Stimulated activated CD4-positive, alpha-beta T cell treated with anti-CD3 and anti-CD28 coated beads, Interleukin-1b, Interleukin-23, amount 100 ng/mL, for 1 hour (primary cell): ENCODE data around the gene GNAS.

Source experiments
- DNase-seq, 2 donors: peaks; one replicate each; pipeline ENCODE4 v3.0.0-alpha.2; 2020; ENCODE audit warnings: low read depth in 2 of 2

GNAS gene

DNA sequence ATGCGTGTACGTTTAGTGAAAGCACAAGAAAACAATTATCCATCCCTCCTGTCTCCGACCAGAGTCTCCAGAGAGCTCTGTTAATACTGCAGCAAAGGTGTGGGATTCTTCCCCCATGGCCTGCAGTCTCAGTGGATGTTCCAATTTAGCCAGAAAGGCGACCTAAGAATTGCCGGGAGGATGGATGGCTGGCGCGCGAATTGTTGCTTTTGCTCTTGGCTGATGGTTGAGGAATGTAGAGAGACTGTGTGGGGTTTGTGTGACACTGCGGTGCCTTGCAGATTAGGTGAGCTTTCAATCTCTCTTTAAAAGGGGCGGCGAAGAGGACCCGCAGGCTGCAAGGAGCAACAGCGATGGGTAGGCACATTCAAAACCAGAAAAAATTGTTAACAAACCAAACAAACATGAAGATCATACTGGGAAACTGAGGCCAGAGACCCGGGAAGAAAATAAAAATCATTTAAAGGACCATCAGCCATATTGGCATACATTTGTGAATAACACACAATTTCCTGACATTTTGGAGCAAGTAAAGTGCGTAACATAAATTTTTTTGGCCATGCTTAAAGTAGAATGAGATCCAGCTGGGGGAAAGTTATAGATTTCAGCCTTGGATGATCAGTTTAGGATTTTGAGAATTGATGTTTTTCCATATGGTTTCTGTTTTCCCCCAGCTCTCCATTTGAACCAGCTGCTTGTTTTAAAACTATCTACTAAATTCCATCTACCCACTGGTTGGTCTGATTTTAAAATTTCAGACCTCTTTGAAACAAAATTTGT, 46.3 kb downstream of the GNAS start:
- no peak for DNase-seq

DNA sequence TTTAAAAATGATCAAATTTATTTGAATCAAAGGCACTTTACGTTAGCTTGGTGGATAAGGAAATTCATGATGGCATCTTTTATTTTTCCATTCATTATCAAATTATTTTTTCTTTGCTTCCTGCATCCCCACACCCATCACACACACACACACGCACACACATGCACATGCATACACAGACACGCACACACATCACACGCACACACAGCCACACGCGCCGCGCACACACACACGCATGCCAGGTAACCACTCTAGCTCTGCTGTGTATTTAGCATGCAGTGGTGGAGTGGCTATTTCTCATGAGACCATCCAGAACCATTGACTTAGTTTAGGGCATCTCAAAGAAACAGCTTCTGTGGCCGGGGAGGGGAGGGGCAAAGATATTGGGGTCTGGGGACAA, 47.0 kb downstream of the GNAS start:
- no peak for DNase-seq

DNA sequence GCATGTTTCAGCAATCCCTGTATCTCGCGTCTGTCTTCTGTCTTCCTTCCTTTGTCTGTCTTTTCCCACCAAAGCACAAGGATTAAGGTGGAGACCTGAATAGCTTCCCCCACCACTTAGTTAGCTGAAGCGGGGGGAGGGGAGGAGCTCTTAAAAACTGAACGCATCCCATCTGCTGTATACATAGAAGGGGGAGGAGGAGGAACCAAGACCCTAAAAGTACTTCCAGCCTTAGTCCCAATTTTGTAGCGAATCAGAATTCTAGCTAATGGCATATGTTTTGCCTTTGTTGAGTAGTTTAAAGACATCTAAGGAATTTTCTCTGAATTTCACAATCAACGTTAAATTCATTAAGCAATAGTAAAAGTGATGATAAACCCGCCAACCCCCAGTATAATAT, 47.9 kb downstream of the GNAS start:
- no peak for DNase-seq

DNA sequence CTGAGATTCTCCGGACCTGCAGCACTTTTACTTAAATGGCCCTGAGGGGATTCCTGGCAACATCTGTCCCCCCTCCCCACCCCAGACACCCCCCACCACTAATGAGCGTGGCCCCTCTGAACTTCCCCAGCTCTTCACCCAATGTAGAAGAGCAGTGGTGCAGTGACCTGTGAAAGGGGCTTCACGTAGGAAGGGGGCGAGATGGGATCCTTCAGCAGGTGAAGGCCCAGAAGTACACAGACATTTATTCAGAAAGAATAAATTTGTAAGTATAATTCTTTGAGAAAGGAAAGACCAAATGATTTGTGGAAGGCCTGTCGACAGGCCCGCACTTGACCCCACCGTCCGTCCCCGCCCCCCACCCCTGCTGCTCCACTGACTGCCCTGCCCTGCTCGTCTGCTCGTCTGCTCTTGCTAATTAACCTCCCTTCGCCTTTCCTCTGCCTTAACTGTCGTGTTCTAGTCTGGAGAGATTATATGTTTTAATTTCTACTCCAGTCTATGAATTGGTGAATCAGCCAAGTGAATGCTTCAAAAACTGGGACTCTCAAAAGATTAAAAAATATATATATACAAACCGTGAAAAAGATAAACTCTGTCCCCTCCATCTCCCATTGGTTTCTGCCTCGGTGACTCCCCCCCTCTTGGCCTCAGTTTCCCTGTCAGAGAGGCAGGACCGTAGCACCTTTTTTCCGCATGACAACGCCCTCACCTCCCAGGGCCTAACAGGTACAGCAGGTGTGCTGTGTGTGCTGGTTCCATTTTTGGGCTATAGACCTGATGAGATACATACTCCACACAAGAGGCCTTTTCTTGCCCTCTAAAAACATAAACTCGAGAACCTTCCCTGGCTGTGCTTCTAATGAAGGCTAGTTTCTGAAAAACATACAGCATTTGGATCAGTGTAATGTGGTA, 49.2 kb downstream of the GNAS start:
- DNase-seq = no peak

DNA sequence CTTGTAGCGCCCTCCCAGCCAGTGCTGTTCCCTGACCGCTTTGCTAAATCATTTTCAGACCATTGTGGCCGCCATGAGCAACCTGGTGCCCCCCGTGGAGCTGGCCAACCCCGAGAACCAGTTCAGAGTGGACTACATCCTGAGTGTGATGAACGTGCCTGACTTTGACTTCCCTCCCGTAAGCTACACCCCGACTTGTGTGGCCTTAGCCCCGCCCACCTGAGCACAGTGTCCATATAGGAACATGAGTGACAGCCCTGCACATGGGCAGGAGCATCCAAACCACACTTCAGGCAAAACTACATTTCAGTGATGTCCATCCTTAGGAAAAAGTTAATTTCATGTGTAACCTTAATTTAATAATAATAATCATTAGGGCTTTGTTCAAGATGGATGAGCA, 51.1 kb downstream of the GNAS start:
- no peak for DNase-seq

DNA sequence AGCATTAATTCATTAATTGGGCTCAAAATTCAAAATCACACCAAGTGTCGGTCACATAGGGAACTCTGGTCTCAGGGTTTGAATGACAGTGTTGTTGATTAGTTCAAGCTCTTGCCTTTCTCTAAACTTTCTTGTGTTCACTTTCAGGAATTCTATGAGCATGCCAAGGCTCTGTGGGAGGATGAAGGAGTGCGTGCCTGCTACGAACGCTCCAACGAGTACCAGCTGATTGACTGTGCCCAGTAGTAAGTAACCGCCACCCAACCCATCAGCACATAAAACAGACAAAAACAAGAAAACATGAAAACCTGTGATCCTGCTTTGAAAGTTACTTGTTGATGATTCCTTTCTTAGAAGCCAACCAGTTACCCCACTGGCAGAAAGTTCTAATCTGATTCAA, 52.7 kb downstream of the GNAS start:
- DNase-seq = no peak

DNA sequence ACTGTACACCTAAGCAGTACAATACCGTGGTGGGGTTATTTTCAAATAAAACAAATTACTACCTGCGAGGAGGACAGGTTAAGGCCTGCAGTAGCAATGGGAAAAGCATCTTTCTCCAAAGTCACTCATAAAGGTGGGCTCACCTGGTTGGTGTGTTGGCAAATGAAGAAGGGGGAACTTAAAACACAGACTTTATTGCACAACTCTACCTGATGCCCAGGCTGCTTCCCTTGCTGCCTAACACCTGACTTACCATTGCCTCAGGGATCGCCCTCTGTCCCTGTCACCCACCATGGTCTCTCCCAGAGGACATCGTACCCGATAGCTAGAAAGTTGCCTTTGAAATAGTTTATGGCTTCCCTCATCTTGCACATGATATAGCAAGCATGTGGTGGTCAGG, 53.6 kb downstream of the GNAS start:
- no peak for DNase-seq

DNA sequence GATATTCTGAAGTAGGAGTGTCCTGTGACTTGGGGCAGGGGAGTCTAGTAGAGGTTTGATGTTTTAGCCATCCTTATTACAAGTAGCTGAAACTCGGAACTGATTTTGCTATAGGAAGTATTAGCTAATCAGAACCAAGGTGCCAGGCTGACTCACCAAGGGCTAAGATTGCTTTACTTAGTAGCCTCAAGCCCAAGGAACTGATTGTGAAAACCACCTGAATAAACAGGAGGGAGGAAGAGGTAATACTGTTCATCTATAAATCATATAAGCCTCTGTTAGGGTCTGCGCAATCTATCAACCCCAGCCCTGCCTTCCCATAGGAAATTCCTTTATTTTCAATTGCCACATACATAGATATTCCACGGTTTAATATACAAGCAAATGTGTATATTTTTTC, 54.4 kb downstream of the GNAS start:
- no peak for DNase-seq

DNA sequence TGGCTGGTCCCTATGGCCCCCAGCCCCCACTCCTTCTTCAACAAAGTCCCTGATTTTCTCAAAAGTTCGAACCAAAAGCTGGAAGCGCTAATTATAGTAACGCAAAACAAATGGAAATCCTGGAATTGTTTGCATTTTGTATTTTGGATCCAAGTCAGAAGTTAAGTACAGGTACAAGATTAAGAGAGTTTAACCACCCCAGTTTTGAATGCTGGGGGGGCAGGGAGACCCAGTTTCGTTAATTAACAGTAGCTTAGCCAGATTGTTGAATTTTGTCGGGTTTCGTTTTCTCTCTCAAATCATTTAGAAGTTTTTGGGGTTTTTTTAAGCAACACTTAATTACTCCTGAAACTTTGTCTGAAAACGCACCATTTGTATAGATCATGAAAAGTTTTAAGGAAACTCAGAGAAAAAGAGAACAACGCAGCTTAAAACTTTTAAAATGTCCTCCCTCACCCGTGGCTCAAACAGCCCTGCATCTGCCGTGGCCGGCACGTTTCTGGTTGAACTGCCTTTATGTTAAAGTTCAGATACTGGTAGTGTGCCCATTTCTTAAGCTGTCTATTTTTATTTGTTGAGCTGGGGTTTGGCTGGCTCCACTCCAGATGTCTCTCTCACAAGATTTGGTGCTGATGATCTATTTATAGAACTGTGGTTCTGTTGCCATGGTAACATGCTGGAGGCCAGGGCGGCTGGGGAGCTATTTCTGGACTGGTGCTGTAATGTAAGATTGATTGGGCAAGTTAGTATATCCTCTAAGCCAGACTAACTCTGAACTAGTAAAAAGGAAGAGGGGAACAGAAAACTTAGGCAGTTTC, 55.0 kb downstream of the GNAS start:
- DNase-seq = no peak

DNA sequence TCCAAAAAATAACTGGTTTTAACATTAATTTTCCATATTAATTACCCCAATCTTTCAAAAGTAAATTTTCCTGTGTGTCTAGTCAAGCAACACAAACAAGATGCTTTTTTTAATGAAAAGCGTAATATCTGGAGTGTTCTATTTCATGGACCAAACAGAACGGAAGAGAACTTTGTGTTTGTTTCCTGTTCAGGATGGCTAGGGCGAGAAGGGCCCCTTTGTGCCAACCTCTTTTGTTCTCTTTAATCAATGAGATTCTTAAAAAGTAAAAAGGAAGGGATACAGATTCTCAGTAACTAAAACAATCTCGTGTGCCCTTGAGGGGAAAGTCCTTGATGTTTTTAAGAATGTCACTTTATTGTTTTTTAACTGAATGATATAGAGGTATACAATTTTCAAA, 55.7 kb downstream of the GNAS start:
- no peak for DNase-seq

DNA sequence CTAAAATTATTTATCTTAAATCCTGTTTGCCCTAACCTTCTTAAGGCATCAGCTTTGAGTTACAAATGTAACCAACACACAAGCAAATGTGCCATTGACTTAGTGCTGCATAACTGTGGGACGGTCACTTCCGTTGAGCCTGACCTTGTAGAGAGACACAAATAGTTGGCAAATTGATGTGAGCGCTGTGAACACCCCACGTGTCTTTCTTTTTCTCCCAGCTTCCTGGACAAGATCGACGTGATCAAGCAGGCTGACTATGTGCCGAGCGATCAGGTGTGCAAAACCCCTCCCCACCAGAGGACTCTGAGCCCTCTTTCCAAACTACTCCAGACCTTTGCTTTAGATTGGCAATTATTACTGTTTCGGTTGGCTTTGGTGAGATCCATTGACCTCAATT, 56.4 kb downstream of the GNAS start:
- DNase-seq = no peak

DNA sequence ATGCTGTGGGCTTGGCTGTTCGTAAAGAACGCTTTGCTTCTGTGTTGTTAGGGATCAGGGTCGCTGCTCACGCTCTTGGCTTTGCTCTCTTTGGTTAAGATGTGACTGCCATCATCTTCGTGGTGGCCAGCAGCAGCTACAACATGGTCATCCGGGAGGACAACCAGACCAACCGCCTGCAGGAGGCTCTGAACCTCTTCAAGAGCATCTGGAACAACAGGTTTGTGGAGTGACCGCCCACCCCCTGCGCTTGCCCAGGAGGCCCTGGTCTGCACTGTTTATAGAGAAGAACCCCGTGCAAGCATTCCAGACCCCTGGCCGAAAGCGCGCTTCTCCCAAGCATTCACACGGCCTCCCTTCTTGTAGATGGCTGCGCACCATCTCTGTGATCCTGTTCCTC, 57.1 kb downstream of the GNAS start:
- DNase-seq = no peak

DNA sequence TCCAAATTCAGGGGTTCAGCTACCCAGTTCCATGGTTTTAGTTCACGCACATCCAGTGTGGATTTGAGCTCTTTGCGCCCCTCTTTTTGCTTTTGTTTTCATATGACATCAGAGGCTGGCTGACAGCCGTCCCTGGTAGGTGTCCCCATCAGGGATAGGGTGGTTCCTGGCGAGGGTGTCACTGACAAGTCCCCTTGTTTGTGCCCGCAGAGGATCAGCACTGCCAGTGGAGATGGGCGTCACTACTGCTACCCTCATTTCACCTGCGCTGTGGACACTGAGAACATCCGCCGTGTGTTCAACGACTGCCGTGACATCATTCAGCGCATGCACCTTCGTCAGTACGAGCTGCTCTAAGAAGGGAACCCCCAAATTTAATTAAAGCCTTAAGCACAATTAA, 58.0 kb downstream of the GNAS start:
- DNase-seq = no peak

DNA sequence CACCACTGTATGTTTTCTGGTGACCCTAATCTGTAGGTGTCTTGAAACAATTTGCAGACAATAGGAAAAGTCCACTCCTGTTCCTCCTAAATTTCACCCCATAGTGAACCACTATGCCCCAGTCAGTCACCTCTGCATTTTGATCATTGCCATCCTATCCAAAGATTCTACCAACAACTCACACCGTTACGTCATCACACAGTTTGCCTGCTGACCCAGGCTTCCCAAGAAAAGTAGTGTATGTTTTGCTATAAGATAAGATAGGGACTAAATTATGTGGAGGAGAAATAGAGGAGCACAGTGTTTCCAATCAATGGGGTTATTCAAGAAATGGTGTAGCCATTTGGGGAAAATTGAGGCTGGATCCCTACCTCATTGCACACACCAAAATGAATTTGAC, 58.8 kb downstream of the GNAS start:
- DNase-seq = no peak

DNA sequence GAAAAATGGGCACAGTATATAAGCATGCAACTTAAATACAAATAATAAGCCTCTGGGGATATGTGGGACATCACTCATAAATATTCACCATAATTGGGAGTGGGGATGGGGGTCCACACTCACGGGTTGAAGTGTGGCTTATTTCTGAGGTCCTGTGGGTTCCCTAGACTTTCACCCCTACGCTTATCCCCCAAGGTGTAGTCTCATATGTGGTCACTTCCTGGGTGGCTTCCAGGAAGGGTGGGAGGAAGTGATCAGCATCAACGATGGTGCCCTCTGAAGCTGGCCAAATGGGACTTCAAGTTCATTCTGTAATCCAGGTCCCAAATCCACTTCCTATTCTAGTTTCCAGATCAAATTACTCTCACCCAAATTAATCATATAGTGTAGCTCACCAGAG, 59.5 kb downstream of the GNAS start:
- no peak for DNase-seq

DNA sequence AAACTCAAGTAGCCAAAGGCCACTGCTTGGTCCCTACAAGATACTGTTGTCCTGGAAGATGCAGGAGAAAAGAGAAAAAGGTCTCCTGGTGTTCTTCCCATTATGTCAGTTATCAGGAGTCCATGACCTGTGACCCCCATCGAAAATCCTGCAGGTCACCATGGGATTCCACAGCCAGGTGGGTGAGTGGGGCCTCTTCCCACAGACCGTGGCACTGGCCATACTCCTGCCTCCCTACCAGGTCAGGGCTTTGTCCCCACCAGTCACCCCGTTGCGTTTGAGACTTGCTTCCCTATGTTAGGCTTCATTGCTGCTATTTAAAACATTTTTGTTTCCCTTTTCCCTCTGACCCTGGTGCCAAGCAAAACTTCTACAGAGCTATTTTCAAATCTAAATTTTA, 60.6 kb downstream of the GNAS start:
- DNase-seq = no peak

DNA sequence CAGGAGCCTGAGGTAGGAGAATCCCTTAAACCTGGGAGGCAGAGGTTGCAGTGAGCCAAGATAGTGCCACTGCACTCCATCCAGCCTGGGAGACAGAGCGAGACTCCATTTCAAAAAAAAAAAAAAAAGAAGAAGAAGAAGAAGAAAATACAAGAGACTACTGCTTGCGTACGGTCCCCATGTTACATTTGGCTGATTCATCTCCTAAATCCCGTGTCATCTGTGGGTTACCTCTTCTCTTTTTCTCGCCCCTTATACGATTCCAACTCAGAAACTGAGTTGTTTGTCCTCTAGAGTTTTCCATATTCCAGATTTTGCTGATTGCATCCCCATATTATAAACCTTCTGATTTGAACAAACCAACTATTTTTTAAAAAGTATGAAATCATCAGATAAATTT, 66.1 kb downstream of the GNAS start:
- DNase-seq = no peak

DNA sequence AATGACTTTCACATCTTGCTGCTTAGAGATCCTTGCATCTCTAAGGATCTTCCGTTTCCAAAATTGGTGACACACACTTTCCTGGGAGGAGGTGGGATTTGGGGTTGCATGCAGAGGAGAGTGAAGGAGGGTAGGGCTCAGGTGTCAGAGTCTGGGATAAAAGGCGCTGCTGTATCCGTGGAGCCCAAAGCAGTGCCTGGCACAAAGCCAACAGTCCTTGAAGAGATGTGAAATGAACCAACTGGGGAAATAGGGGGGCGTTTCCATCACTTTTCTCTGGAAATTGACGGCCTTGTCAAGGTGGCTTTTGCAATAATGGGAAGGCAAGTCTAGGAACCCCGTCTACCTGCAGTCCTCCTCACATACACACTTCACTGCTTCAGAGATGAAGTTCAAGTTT, 69.0 kb downstream of the GNAS start:
- no peak for DNase-seq

DNA sequence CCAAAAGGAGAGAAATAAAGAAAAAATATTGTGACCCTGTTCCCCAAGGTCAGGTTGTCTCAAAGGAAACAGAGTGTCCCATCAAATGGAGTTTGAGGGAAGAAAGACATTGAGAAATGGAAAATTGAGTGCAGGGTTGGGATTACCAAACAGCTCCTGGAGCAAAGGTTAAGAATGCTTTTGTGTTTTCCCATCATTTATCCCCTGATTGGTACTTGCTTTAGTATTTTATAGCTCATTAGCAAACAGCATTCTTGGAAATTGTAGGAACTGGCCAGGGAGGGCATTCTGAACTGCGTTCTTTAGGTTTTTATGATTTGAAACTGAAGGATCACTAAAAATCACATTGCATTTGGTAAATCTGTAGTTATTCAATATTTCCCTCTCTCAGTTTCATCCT, 69.5 kb downstream of the GNAS start:
- no peak for DNase-seq

DNA sequence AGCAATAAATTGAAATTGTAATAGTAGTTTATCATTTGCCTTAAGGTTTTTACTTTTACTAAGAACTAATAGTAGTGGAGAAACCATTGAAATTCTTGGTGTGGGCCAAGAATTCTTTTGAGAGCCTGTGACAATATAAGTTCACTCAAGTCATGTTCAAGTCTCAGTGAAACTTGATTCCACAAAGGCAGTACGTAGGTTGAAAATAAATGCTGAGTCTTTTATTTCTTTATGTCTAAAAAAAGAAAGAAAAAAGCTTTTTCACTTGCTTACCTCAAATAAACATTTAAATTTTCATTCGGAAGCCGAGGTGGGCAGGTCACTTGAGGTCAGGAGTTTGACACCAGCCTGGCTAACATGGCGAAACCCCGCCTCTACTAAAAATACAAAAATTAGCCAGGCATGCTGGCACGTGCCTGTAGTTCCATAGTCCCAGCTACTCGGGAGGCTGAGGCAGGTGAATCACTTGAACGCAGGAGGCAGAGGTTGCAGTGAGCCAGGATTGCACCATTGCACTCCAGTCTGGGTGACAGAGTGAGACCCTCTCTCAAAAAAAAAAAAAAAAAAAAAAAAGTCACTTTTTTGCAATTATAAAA, 70.7 kb downstream of the GNAS start:
- DNase-seq = no peak

DNA sequence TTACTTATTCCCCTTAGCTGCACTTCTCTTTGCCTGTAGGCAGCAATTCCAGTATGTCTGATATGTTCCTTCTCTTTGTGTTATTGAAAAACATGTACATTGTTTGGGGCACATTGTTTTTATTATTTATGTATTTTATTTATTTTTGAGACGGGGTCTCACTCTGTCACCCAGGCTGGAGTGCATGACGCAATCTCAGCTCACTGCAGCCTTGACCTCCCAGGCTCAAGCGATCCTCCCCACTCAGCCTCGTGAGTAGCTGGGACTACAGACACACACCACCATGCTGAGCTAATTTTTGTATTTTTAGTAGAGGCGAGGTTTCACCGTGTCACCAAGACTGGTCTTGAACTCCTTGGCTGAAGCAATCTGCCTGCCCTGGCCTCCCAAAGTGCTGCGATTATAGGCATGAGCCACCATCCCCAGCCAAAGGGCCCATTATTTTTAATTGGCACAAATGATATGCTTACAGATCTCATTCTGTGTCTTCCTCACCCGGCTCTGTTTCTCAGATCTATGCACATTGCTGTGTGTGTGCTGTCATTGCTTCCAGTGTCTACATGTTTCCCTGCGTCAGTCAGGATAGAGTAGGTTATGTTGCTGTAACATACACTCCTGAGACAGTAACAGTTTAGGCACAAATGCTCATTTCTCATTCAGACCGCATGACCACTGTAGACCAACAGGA, 74.4 kb downstream of the GNAS start:
- DNase-seq = no peak
